Astrocyte (in vitro differentiated cells and primary cell): Measurements from ENCODE around the gene C19orf47. TPM values are rescaled to one million over a fixed set of nuclear protein-coding genes. Genes with fewer than 3 reads are reported as not detected.

Experiments
- DNase-seq: peaks from one replicate; pipeline ENCODE4 v3.0.0-alpha.2; 2010; ENCODE audit warnings: low read depth
- FAIRE-seq: peaks from 2 replicates; lab custom pipeline; 2011; peaks lifted over from hg19 to GRCh38; lab: Jason Lieb, UNC
- H2AFZ ChIP-seq: 2 replicates; pipeline ENCODE4 v1.6.0; 2012; ENCODE audit warnings: low read depth, low read length, inconsistent platforms
- H3K27ac ChIP-seq: 2 replicates; pipeline ENCODE4 v1.5.1; 2011; ENCODE audit warnings: low read depth, low read length, inconsistent platforms
- H3K27me3 ChIP-seq: 2 replicates; pipeline ENCODE4 v1.6.0; 2011; ENCODE audit warnings: low read length, inconsistent platforms; ENCODE audit not compliant: insufficient read depth
- H3K36me3 ChIP-seq: 2 replicates; pipeline ENCODE4 v1.5.1; 2011; ENCODE audit warnings: low read length, inconsistent platforms; ENCODE audit not compliant: insufficient read depth
- H3K4me1 ChIP-seq: 2 replicates; pipeline ENCODE4 v1.5.1; 2011; ENCODE audit warnings: low read length, inconsistent platforms; ENCODE audit not compliant: insufficient read depth
- H3K4me2 ChIP-seq: 2 replicates; pipeline ENCODE4 v1.6.0; 2012; ENCODE audit warnings: low read length, inconsistent platforms
- H3K4me3 ChIP-seq: 2 replicates; pipeline ENCODE4 v1.5.1; 2011; ENCODE audit warnings: low read depth, mild to moderate bottlenecking, low read length, inconsistent platforms; ENCODE audit not compliant: insufficient read depth
- H3K79me2 ChIP-seq: 2 replicates; pipeline ENCODE4 v1.6.0; 2012; ENCODE audit warnings: mild to moderate bottlenecking, low read length, inconsistent platforms; ENCODE audit not compliant: insufficient read depth
- H3K9ac ChIP-seq: 2 replicates; pipeline ENCODE4 v1.6.0; 2012; ENCODE audit warnings: mild to moderate bottlenecking, low read length, inconsistent platforms
- H3K9me3 ChIP-seq: 2 replicates; pipeline ENCODE4 v1.5.1; 2012; ENCODE audit warnings: low read depth, mild to moderate bottlenecking, low read length, inconsistent platforms; ENCODE audit not compliant: insufficient read depth
- H4K20me1 ChIP-seq: 2 replicates; pipeline ENCODE4 v1.6.0; 2012; ENCODE audit warnings: low read length, inconsistent platforms; ENCODE audit not compliant: insufficient read depth
- H3K27ac Mint-ChIP-seq: one replicate; pipeline ENCODE4 v1.8.0; 2021; ENCODE audit warnings: mild to moderate bottlenecking, mixed read lengths; ENCODE audit not compliant: unreplicated experiment
- H3K27me3 Mint-ChIP-seq: one replicate; pipeline ENCODE4 v1.8.0; 2021; ENCODE audit warnings: low read depth, mixed read lengths; ENCODE audit not compliant: unreplicated experiment
- H3K36me3 Mint-ChIP-seq: one replicate; pipeline ENCODE4 v1.8.0; 2021; ENCODE audit warnings: low read depth, mixed read lengths; ENCODE audit not compliant: unreplicated experiment
- H3K4me1 Mint-ChIP-seq: one replicate; pipeline ENCODE4 v1.8.0; 2021; ENCODE audit warnings: low read depth, mixed read lengths; ENCODE audit not compliant: unreplicated experiment
- H3K4me3 Mint-ChIP-seq: one replicate; pipeline ENCODE4 v1.8.0; 2021; ENCODE audit warnings: mild to moderate bottlenecking, moderate library complexity, mixed read lengths; ENCODE audit not compliant: unreplicated experiment
- H3K9me3 Mint-ChIP-seq: one replicate; pipeline ENCODE4 v1.8.0; 2021; ENCODE audit warnings: mild to moderate bottlenecking, mixed read lengths; ENCODE audit not compliant: unreplicated experiment
- EZH2 ChIP-seq: IDR thresholded peaks from 2 replicates; pipeline ENCODE4 v1.6.1; 2012; ENCODE audit warnings: mild to moderate bottlenecking, low read length, inconsistent platforms; ENCODE audit not compliant: insufficient read depth
- total RNA-seq: library from RNA; stranded (reverse); gene quantifications from 2 replicates; pipeline ENCODE4 v1.2.1, GENCODE V29; 2021
- TF ChIP-seq, protein P1 (sequence below): IDR thresholded peaks from 2 replicates; pipeline ENCODE4 v1.5.1; 2011; ENCODE audit warnings: low read depth, mild to moderate bottlenecking, inconsistent platforms, low read length, moderate library complexity; ENCODE audit not compliant: insufficient read depth

The C19orf47 gene
- total RNA-seq, 1 donor from 2014 or later, result 20.6 TPM

DNA sequence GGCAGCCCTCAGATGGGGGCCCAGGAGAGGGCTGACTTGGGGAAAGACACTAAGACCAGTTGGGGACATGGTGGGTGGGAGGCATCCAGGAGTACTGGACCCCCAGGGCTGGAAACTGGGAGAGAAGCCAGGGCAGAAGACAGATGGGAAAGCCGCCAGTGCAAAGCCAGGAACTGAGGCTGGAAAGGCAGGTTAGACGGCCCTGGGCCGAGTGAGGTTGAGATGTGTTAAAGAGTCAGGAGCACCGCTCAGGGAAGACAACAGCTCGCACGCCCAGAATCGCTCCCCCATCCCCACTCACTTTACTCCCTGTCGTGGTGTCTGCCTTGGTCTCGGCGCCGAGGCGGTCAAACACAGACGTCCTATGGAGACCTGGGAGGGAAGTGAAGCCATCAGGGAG, 24.5 kb downstream of the C19orf47 start:
- no peaks in the 10 kb centered on the region for H3K79me2 ChIP-seq
- no peak overlapping the region for H3K4me3 ChIP-seq
- no peaks in the 10 kb centered on the region for H3K9me3 Mint-ChIP-seq
- peaks cover 15% of the 10 kb centered on the region for H3K36me3 ChIP-seq
- no peak for FAIRE-seq
- DNase-seq, result no peak
- no peak overlapping the region for H3K9ac ChIP-seq
- TF ChIP-seq, protein P1, sequence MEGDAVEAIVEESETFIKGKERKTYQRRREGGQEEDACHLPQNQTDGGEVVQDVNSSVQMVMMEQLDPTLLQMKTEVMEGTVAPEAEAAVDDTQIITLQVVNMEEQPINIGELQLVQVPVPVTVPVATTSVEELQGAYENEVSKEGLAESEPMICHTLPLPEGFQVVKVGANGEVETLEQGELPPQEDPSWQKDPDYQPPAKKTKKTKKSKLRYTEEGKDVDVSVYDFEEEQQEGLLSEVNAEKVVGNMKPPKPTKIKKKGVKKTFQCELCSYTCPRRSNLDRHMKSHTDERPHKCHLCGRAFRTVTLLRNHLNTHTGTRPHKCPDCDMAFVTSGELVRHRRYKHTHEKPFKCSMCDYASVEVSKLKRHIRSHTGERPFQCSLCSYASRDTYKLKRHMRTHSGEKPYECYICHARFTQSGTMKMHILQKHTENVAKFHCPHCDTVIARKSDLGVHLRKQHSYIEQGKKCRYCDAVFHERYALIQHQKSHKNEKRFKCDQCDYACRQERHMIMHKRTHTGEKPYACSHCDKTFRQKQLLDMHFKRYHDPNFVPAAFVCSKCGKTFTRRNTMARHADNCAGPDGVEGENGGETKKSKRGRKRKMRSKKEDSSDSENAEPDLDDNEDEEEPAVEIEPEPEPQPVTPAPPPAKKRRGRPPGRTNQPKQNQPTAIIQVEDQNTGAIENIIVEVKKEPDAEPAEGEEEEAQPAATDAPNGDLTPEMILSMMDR, result no peak
- TF ChIP-seq EZH2, result no peak
- peaks cover 41% of the 10 kb centered on the region for H3K36me3 Mint-ChIP-seq
- peaks cover 7% of the 10 kb centered on the region for H4K20me1 ChIP-seq
- no peak overlapping the region for H3K4me3 Mint-ChIP-seq
- H3K4me2 ChIP-seq, result no peak overlapping the region
- no peak overlapping the region for H3K27ac Mint-ChIP-seq
- no peaks in the 10 kb centered on the region for H3K27me3 Mint-ChIP-seq
- no peak overlapping the region for H2AFZ ChIP-seq
- peaks cover 10% of the 10 kb centered on the region for H3K4me1 ChIP-seq
- H3K27me3 ChIP-seq, result no peaks in the 10 kb centered on the region
- no peaks in the 10 kb centered on the region for H3K4me1 Mint-ChIP-seq
- H3K9me3 ChIP-seq, result no peaks in the 10 kb centered on the region
- no peak overlapping the region for H3K27ac ChIP-seq

DNA sequence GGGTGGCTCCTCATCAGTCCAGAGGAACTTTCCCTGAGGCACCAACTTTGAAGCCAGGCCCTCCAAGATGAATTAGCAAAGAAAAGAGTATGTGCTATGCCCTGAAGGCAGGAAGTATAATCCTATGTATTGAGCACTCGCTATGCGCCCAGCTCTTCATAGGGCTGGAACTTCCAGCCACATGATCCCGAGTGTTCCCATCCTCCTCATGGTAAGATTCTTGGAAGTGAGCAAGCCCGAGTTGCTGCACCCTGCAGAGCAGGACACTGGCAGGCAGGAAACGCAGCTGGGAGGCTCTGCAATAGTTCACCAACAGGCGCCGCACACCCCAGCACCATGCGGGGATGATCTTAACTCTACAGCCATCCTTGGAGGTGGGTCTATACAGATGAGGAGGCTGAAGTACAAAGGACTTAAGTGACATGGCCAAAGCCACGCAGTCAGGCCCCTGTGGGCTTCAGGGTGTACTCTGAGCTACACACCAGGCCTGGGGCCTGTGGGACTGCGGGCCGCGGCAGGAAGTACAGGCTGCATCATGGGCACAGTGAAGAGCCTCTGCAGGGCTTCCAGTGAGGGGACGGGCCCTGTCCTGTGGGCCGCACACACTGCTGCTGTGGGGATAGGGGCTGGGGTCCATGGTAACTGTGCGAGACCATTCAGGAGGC, 25.1 kb downstream of the C19orf47 start:
- Mint-ChIP-seq H3K4me1 (no peaks in the 10 kb centered on the region), H3K4me3 (no peak overlapping the region), H3K27ac (no peak overlapping the region), H3K9me3 (no peaks in the 10 kb centered on the region), H3K36me3 (peaks cover 36% of the 10 kb centered on the region), H3K27me3 (no peaks in the 10 kb centered on the region)
- peaks cover 15% of the 10 kb centered on the region for H3K36me3 ChIP-seq
- peaks cover 10% of the 10 kb centered on the region for H3K4me1 ChIP-seq
- FAIRE-seq (no peak), DNase-seq (no peak)
- H3K27me3 ChIP-seq, result no peaks in the 10 kb centered on the region
- peak overlapping the region; percentile 33 for H3K4me2 ChIP-seq
- H2AFZ ChIP-seq, result no peak overlapping the region
- no peak overlapping the region for H3K4me3 ChIP-seq
- TF ChIP-seq, protein P1, result no peak
- no peak for TF ChIP-seq EZH2
- H3K9me3 ChIP-seq, result no peaks in the 10 kb centered on the region
- H3K9ac ChIP-seq, result no peak overlapping the region
- H4K20me1 ChIP-seq, result peaks cover 7% of the 10 kb centered on the region
- H3K27ac ChIP-seq, result no peak overlapping the region
- H3K79me2 ChIP-seq, result no peaks in the 10 kb centered on the region

DNA sequence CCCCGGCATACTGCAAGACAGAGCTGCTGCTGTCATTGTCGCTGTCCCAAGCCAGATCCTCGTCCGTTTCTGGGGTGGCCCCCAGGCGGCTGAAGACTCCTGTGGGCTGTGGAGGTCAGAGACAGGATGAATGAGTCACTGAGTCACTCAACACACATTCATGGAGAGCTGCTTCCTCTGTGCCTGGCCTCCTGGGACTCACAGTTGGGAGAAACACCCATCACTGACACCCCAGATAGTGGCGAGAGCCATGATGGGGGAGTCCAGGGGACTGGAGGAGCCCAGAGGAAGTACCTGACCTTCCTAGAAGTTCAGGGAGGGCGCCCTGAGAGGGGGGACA, 26.0 kb downstream of the C19orf47 start:
- DNase-seq (no peak), FAIRE-seq (no peak)
- no peak for TF ChIP-seq EZH2
- TF ChIP-seq, protein P1, result no peak
- no peak overlapping the region for H3K4me3 ChIP-seq
- Mint-ChIP-seq H3K27ac (no peak overlapping the region), H3K9me3 (no peaks in the 10 kb centered on the region), H3K4me3 (no peak overlapping the region), H3K36me3 (peaks cover 32% of the 10 kb centered on the region), H3K4me1 (no peaks in the 10 kb centered on the region), H3K27me3 (no peaks in the 10 kb centered on the region)
- peak overlapping the region; percentile 33 for H3K4me2 ChIP-seq
- H2AFZ ChIP-seq, result no peak overlapping the region
- no peak overlapping the region for H3K9ac ChIP-seq
- no peaks in the 10 kb centered on the region for H3K79me2 ChIP-seq
- no peaks in the 10 kb centered on the region for H3K27me3 ChIP-seq
- peaks cover 7% of the 10 kb centered on the region for H3K36me3 ChIP-seq
- H4K20me1 ChIP-seq, result peaks cover 7% of the 10 kb centered on the region
- no peak overlapping the region for H3K27ac ChIP-seq
- no peaks in the 10 kb centered on the region for H3K9me3 ChIP-seq
- H3K4me1 ChIP-seq, result peaks cover 10% of the 10 kb centered on the region
